Upper lobe of right lung (tissue), 1 donor: ENCODE measurements around the gene LUZP2. TPM values are rescaled to one million over a fixed set of nuclear protein-coding genes. Genes with fewer than 3 reads are reported as not detected.

Source experiments
- ATAC-seq: fragments of 200-7000 bp; cut with Tn5 transposase; one replicate; pipeline ENCODE4 v1.9.1; 2020; ENCODE audit warnings: mild to moderate bottlenecking, moderate library complexity
- DNase-seq: peaks from one replicate; pipeline ENCODE4 v3.0.0-alpha.2; 2020
- H3K27ac ChIP-seq: fragments of 200-600 bp; one replicate; pipeline ENCODE4 v1.8.0; 2022
- H3K27me3 ChIP-seq: fragments of 200-600 bp; one replicate; pipeline ENCODE4 v1.8.0; 2022; ENCODE audit warnings: mild to moderate bottlenecking
- H3K36me3 ChIP-seq: fragments of 200-600 bp; one replicate; pipeline ENCODE4 v1.8.0; 2022
- H3K4me1 ChIP-seq: fragments of 200-600 bp; one replicate; pipeline ENCODE4 v1.8.0; 2022
- H3K4me3 ChIP-seq: fragments of 200-600 bp; one replicate; pipeline ENCODE4 v1.8.0; 2022; ENCODE audit warnings: mild to moderate bottlenecking
- H3K9me3 ChIP-seq: fragments of 200-600 bp; one replicate; pipeline ENCODE4 v1.8.0; 2022
- intact Hi-C: fragments of 100-400 bp; cut with DNase I; formaldehyde crosslinking; loops from one replicate; pipeline ENCODE4 v1.11.0; 2022
- total RNA-seq: library from RNA; stranded (reverse); fragmentation: NEBNext Ultra II Directional; extraction: Animal tissue kit (Norgen Biotek cat#: 25700); gene quantifications from one replicate; pipeline ENCODE4 v1.2.1, GENCODE V29; 2021
- TF ChIP-seq, protein P1 (sequence below): fragments of 200-600 bp; IDR thresholded peaks from one replicate; pipeline ENCODE4 v1.8.0; 2022; ENCODE audit warnings: antibody characterized with exemption
- donor health status: DM: no; HTN: yes; CAD: no; lungs with severe emphysema.

LUZP2 gene
- total RNA-seq, 1 donor from 2014 or later: 0.23 TPM

DNA sequence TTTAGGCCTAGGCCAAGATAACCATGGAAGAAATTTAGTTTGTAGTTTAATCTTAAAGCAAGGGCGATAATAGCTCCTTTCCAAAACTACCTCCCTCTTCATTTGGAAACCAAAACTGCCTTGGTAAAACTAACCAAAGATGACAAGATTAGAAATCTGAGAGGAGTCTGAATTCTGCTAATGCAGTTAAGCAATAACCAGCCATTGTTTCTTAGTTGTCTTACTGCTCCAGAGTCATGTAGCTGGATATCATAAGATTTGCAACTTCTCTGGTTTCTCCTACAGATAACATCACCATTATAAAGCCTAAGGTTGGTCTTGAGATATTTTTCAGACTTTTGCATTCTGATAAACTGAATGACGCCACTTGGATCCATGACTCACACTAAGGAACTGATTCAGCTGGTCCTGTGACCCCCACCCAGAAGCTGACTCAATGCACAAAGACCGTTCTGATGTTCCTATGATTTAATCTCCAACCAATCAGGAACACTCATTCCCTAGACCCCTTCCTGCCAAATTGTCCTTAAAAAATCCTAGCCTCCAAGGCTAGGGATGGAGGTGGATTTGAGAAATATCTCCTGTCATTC is 200.8 kb downstream of the LUZP2 start:
- ATAC-seq: no peak
- no peaks in the 10 kb centered on the region for H3K27me3 ChIP-seq
- H3K36me3 ChIP-seq: no peaks in the 10 kb centered on the region
- intact Hi-C loops: no loop called here
- H3K4me3 ChIP-seq: no peak overlapping the region
- no peaks in the 10 kb centered on the region for H3K4me1 ChIP-seq
- no peaks in the 10 kb centered on the region for H3K9me3 ChIP-seq
- no peak for DNase-seq
- TF ChIP-seq, protein P1, sequence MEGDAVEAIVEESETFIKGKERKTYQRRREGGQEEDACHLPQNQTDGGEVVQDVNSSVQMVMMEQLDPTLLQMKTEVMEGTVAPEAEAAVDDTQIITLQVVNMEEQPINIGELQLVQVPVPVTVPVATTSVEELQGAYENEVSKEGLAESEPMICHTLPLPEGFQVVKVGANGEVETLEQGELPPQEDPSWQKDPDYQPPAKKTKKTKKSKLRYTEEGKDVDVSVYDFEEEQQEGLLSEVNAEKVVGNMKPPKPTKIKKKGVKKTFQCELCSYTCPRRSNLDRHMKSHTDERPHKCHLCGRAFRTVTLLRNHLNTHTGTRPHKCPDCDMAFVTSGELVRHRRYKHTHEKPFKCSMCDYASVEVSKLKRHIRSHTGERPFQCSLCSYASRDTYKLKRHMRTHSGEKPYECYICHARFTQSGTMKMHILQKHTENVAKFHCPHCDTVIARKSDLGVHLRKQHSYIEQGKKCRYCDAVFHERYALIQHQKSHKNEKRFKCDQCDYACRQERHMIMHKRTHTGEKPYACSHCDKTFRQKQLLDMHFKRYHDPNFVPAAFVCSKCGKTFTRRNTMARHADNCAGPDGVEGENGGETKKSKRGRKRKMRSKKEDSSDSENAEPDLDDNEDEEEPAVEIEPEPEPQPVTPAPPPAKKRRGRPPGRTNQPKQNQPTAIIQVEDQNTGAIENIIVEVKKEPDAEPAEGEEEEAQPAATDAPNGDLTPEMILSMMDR: no peak
- H3K27ac ChIP-seq: no peak overlapping the region

DNA sequence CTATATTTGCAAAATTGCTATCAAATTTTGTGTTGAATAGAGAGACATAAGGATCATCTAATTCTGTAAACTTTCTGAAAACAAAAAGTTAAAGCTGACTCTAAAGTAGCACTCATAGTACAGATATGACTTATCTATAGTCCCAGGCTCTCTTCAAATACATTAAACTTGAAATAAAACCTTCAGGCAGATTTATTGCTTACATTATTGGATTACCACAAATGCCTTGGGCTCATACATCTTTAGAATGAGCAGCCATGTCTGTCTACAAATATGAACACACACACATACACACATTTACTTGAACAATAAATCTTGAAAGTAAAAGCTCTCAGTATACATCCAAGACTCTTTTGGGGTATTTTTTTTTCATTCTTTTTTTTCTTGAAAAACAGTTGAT is 207.9 kb downstream of the LUZP2 start:
- Histone ChIP-seq H3K27ac (no peak overlapping the region), H3K4me1 (no peaks in the 10 kb centered on the region), H3K27me3 (no peaks in the 10 kb centered on the region), H3K4me3 (no peak overlapping the region), H3K36me3 (no peaks in the 10 kb centered on the region), H3K9me3 (no peaks in the 10 kb centered on the region)
- ATAC-seq (no peak), DNase-seq (no peak)
- TF ChIP-seq, protein P1: no peak
- intact Hi-C loops: no loop called here

- Histone ChIP-seq H3K27me3 (no peaks in the 10 kb centered on the region), H3K9me3 (no peaks in the 10 kb centered on the region), H3K4me3 (no peak overlapping the region), H3K36me3 (no peaks in the 10 kb centered on the region), H3K4me1 (no peaks in the 10 kb centered on the region), H3K27ac (no peak overlapping the region)
- ATAC-seq (no peak), DNase-seq (no peak)
- TF ChIP-seq, protein P1: no peak
- intact Hi-C loops: no loop called here
Observed at GRCh38 chr11:24705474-24705873, 208.6 kb downstream of the LUZP2 start.

DNA sequence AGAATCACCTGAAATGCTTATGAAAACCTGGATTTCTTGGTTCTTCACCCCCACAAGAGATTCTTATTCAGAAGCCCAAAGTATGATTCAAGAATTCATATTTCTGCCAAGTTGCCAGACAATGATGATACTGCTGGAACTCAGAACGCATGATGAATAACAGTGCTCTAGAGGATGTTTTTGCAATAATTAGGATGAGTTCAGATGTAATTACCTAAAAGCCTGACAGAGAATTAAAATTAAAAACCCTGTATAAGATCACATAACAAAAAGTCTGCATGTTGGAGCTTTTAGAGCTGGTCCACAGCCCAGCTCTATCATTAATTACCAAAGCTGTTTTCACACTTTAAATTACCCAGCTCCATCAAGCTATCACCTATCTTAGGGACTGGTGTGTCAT is 211.8 kb downstream of the LUZP2 start:
- no peaks in the 10 kb centered on the region for H3K4me1 ChIP-seq
- intact Hi-C loops: no loop called here
- H3K36me3 ChIP-seq: no peaks in the 10 kb centered on the region
- H3K9me3 ChIP-seq: no peaks in the 10 kb centered on the region
- H3K27ac ChIP-seq: no peak overlapping the region
- H3K27me3 ChIP-seq: no peaks in the 10 kb centered on the region
- DNase-seq (no peak), ATAC-seq (no peak)
- TF ChIP-seq, protein P1: no peak
- H3K4me3 ChIP-seq: no peak overlapping the region

DNA sequence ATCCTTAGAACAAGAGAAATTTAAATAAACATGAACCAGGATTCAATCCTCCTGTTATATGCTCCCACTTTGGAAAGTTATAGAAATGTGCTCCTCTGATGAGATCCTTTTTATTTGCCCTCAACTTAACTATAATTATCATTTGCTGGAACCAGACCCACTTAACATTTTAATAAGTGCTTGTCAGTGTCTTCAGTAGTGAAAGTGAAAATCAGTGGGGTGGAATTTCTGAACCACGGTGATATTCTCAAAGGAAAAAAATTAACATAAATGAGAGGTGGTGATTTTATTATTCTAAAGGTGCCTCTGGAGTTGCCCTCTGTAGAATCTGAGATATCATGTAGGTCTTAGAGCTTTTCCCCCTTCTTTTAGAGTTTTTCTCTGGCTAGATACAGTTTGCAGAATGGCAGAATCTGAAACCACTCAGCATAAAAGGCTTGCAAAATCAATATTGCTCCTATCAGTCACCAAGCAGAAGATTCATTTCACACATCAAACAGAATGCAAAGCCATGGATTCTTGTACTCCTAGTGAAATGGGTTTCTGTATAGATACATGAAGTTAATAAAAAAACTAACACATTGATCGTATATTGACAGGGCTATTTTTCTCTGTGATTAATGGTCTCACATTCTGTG is 213.2 kb downstream of the LUZP2 start:
- Histone ChIP-seq H3K27ac (no peak overlapping the region), H3K4me1 (no peaks in the 10 kb centered on the region), H3K9me3 (no peaks in the 10 kb centered on the region), H3K36me3 (no peaks in the 10 kb centered on the region), H3K27me3 (no peaks in the 10 kb centered on the region), H3K4me3 (no peak overlapping the region)
- TF ChIP-seq, protein P1: no peak
- intact Hi-C loops: no loop called here
- ATAC-seq: no peak
- no peak for DNase-seq
